Skeletal muscle cell (primary cell): ENCODE measurements around the gene NOTCH2NLA.
"Not testable (repeated sequence)": the region's sequence is repeated elsewhere in the genome, so short reads cannot be mapped to it uniquely, and the experiment has no call there.

Experiments used
- DNase-seq: peaks from one replicate; pipeline ENCODE4 v3.0.0-alpha.2; 2010; ENCODE audit warnings: low read depth
- H3K4me3 ChIP-seq: 2 replicates; pipeline ENCODE4 v1.5.1; 2011; ENCODE audit warnings: low read depth, mild to moderate bottlenecking, control low read depth, low read length, moderate library complexity

NOTCH2NLA gene

DNA sequence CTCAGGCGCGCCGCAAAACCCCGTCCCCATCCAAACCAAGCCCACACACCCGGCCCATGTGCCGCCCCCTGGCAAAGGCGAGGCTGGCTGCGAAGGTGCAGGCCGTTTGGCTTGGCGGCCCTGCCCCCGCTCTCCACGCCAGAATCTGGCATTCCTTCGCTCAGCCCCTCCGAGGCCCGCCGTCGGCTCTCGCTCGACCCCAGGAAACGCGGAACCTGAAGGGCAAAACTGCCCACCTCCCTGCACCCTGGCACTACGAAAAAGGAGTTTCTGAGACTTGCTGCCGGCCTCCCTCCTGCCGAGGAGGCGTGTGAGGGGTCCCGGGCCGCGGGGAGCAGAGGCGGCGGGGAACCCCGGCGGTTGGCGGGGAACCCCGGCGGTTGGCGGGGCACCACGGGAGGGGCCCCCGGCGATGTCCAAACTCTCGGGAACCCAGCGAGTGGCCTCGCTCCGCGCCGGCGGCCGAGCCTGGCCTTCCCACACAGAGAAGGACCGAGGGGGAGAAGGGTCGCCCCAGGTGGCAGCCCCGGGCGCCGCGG lies 608 bp downstream of the NOTCH2NLA start:
- not testable (repeated sequence) for DNase-seq
- H3K4me3 ChIP-seq: peak overlapping the region; percentile 54

DNA sequence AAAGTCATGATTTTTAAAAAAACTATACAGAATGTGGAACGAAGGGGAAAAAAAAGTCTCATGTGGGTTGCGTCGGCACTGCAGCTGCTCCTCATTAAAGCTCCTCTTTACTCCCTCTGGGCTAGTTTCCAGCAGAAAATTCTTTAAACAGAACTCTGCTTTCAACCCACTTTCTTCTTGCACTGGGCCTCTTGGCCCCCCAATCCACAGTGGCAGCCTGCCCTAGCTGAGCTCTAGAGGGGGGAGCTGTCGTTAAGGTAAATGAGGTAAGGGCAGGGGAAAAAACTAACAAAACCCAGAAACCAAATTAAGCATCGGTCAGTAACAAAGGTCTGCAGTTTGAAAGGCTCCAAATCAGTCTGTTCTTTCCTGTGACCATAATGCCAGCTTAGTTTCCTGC lies 54.3 kb downstream of the NOTCH2NLA start:
- H3K4me3 ChIP-seq, DNase-seq: not testable (repeated sequence)

GRCh38 chr1:146167740-146168139 lies 61.1 kb downstream of the NOTCH2NLA start:
- not testable (repeated sequence) for DNase-seq, H3K4me3 ChIP-seq

- H3K4me3 ChIP-seq, DNase-seq: not testable (repeated sequence)
Measured at GRCh38 chr1:146167273-146167672, 61.5 kb downstream of the NOTCH2NLA start.

DNA sequence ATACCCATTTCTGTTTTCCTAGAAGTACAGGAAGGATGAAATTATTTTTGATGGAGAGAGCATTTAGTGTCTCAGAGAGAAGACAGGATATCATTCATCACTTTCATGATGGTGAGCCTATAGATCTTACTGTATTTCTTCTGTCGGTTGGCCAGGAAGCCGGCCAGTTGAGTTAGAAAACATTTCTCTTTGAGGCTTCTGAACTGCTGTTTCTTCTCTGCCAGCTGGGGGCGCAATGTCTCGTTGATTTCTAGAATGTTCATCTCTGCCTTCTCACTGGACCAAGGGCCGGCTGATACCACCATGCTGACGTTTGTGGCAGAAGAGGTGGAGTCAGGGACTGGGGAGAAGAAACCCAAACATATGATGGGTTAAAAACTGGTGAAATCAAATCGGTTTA lies 84.4 kb downstream of the NOTCH2NLA start, which contains the start of gene NBPF10:
TSS of gene NBPF10 (minus strand) at position 340 of the 400 bp plus-strand sequence. CDS start at position 305, 35 bp downstream.
- H3K4me3 ChIP-seq, DNase-seq: not testable (repeated sequence)
